ENCODE measurements around the gene SEC14L5.

DNA sequence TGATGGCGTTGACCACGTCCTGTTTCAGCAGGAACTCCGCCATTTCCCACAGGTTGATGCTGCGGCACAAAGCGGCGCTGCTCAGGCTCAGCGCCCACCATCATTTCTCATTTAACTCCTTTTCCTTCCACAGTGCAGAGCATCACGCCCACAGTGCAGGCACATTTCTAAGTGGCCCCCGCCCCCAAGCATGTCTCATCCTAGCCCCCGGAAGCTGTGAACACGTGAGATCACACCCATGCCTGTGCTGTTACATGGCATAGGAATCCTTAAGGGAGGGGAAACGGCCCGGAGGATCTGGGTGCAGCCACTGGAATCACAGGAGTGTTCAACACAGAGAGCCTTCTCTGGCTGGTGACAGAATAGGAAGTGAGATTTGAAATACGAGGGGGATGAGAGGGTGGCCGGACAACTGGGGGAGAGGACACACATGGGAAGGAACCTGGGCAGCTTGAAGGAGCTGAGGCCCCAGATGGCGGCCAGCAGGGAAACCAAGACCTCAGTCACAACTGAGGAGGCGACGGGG is 70.9 kb downstream of the SEC14L5 start:
- TF ChIP-seq, protein P1, sequence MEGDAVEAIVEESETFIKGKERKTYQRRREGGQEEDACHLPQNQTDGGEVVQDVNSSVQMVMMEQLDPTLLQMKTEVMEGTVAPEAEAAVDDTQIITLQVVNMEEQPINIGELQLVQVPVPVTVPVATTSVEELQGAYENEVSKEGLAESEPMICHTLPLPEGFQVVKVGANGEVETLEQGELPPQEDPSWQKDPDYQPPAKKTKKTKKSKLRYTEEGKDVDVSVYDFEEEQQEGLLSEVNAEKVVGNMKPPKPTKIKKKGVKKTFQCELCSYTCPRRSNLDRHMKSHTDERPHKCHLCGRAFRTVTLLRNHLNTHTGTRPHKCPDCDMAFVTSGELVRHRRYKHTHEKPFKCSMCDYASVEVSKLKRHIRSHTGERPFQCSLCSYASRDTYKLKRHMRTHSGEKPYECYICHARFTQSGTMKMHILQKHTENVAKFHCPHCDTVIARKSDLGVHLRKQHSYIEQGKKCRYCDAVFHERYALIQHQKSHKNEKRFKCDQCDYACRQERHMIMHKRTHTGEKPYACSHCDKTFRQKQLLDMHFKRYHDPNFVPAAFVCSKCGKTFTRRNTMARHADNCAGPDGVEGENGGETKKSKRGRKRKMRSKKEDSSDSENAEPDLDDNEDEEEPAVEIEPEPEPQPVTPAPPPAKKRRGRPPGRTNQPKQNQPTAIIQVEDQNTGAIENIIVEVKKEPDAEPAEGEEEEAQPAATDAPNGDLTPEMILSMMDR (IDR thresholded peaks at IDR 0.05; ENCODE audit: extremely low read depth in 1 of 2, insufficient read depth in 1 of 2, low read depth in 1 of 2, low read length in 2 of 2) = no peak
- no peak for TF ChIP-seq EZH2 (IDR thresholded peaks at IDR 0.05; ENCODE audit: borderline replicate concordance, low read depth, low read length, severe bottlenecking)
- TF ChIP-seq POLR2A (IDR thresholded peaks at IDR 0.05; ENCODE audit: low read depth, low read length) = no peak
- no peak for TF ChIP-seq POLR2AphosphoS5 (IDR thresholded peaks at IDR 0.05; ENCODE audit: insufficient read depth, low read depth, low read length)
- TF ChIP-seq JUN (IDR thresholded peaks at IDR 0.05; ENCODE audit: borderline replicate concordance, insufficient read depth, insufficient read length, low read depth) = no peak
- no peak for TF ChIP-seq GATA2 (IDR thresholded peaks at IDR 0.05; ENCODE audit: insufficient read depth, insufficient read length, low read depth, low read length)

Data from endothelial cell of umbilical vein (primary cell).